HCT116 (cell line): ENCODE data around the gene STAM. TPM values are rescaled to one million over a fixed set of nuclear protein-coding genes. Genes with fewer than 3 reads are reported as not detected.
A peak's percentile ranks its signal among the peaks of the same experiment; 100 is the strongest.

Experiments used
- ATAC-seq: fragments of 200-7000 bp; cut with Tn5 transposase; 2 replicates; pipeline ENCODE4 v1.9.1; 2020; ENCODE audit warnings: mild to moderate bottlenecking, moderate library complexity
- BruUV-seq: library from RNA; stranded (reverse); fragments of 400-500 nt; replicated peaks from 2 replicates; lab custom pipeline; 2021; lab: Mats Ljungman, UMichigan
- CTCF ChIA-PET: fragments of 300-600 bp; sonication (Branson Sonifier 250); formaldehyde crosslinking; loops from one replicate; lab custom pipeline; 2021; ENCODE audit warnings: antibody characterized with exemption; lab: Charles Lee
- POLR2A ChIA-PET: fragments of 300-600, 350-600 bp; sonication (Branson Sonifier 250); formaldehyde crosslinking; loops from one replicate; lab custom pipeline; 2021; ENCODE audit warnings: antibody characterized with exemption; lab: Charles Lee
- RAD21 ChIA-PET, 2 experiments: fragments of 300-600 bp; sonication (Branson Sonifier 250); formaldehyde crosslinking; loops; one replicate each; lab custom pipeline; 2023; ENCODE audit warnings: low total read pairs in 2 of 2; ENCODE audit not compliant: uncharacterized antibody in 2 of 2, unreplicated experiment in 2 of 2, low non-redundant PET in 1 of 2; lab: Charles Lee
- DNase-seq: peaks from one replicate; pipeline ENCODE4 v3.0.0-alpha.2; 2010; ENCODE audit warnings: low read depth, low spot score
- H2AFZ ChIP-seq: fragments of 200-600 bp; shearing (Covaris generic), sonication (generic); 2 replicates; pipeline ENCODE4 v1.6.1; 2017; ENCODE audit warnings: low read depth, mixed run types, mixed read lengths, antibody characterized with exemption, low read length; ENCODE audit not compliant: poor library complexity, severe bottlenecking
- H3K27ac ChIP-seq: 2 replicates; pipeline ENCODE4 v1.5.1; 2012; ENCODE audit warnings: low read depth, low read length
- H3K27me3 ChIP-seq: fragments of 200-600 bp; sonication (generic); 2 replicates; pipeline ENCODE4 v1.6.1; 2016; ENCODE audit warnings: mixed run types, low read length, mixed read lengths; ENCODE audit not compliant: insufficient read depth
- H3K36me3 ChIP-seq, 2 experiments: fragments of 200-500 bp in 1 of 2; fragments of 200-600 bp in 1 of 2; sonication (Bioruptor generic) in 1 of 2; sonication (generic) in 1 of 2; 2 replicates each; pipeline versions ENCODE4 v1.5.1 to v1.6.1; 2014 to 2016; ENCODE audit warnings: low read length in 2 of 2, inconsistent platforms in 1 of 2, mixed read lengths in 1 of 2, mixed run types in 1 of 2; ENCODE audit not compliant: insufficient read depth in 2 of 2, control insufficient read depth in 1 of 2
- H3K4me1 ChIP-seq, 2 experiments: fragments of 200-600 bp in 1 of 2; sonication (generic) in 1 of 2; 2 replicates each; pipeline versions ENCODE4 v1.5.1 to v1.6.1; 2012 to 2017; ENCODE audit warnings: low read length in 2 of 2, inconsistent platforms in 1 of 2, mild to moderate bottlenecking in 1 of 2, mixed read lengths in 1 of 2, mixed run types in 1 of 2, moderate library complexity in 1 of 2; ENCODE audit not compliant: insufficient read depth in 2 of 2, control insufficient read depth in 1 of 2
- H3K4me2 ChIP-seq: fragments of 200-600 bp; sonication (generic); 2 replicates; pipeline ENCODE4 v1.6.1; 2017; ENCODE audit warnings: mixed run types, low read length, mixed read lengths
- H3K4me3 ChIP-seq, 2 experiments: fragments of 200-600 bp in 1 of 2; sonication (generic) in 1 of 2; replicated peaks in 1 of 2; 2 replicates each; pipeline ENCODE4 v1.5.1; 2011 to 2016; ENCODE audit warnings: low read length in 2 of 2, control low read depth in 1 of 2, low read depth in 1 of 2, mild to moderate bottlenecking in 1 of 2, mixed read lengths in 1 of 2, mixed run types in 1 of 2
- H3K79me2 ChIP-seq: fragments of 200-600 bp; sonication (generic); 2 replicates; pipeline ENCODE4 v1.6.1; 2017; ENCODE audit warnings: mild to moderate bottlenecking, mixed run types, low read length, moderate library complexity, mixed read lengths; ENCODE audit not compliant: insufficient read depth
- H3K9ac ChIP-seq: fragments of 200-600 bp; sonication (generic); 2 replicates; pipeline ENCODE4 v1.6.1; 2016; ENCODE audit warnings: low read length, mixed read lengths
- H3K9me2 ChIP-seq: fragments of 200-600 bp; sonication (generic), shearing (Covaris generic); 2 replicates; pipeline ENCODE4 v1.6.1; 2017; ENCODE audit warnings: mixed run types, mild to moderate bottlenecking, moderate library complexity; ENCODE audit not compliant: insufficient read depth
- H3K9me3 ChIP-seq, 2 experiments: fragments of 200-500 bp in 1 of 2; fragments of 200-600 bp in 1 of 2; sonication (Bioruptor generic) in 1 of 2; sonication (generic) in 1 of 2; 2 replicates each; pipeline ENCODE4 v1.6.1; 2014 to 2017; ENCODE audit warnings: low read length in 2 of 2, mixed read lengths in 2 of 2, inconsistent platforms in 1 of 2, low read depth in 1 of 2, mild to moderate bottlenecking in 1 of 2, mixed run types in 1 of 2, moderate library complexity in 1 of 2; ENCODE audit not compliant: control insufficient read depth in 1 of 2, insufficient read depth in 1 of 2
- H4K20me1 ChIP-seq: fragments of 200-600 bp; sonication (generic), shearing (Covaris generic); 2 replicates; pipeline ENCODE4 v1.6.1; 2017; ENCODE audit warnings: mixed run types, mild to moderate bottlenecking, moderate library complexity; ENCODE audit not compliant: insufficient read depth
- CEBPB ChIP-seq: IDR thresholded peaks from 2 replicates; pipeline ENCODE4 v1.6.1; 2012; ENCODE audit warnings: low read depth
- EGR1 ChIP-seq: IDR thresholded peaks from 2 replicates; pipeline ENCODE4 v1.6.1; 2012; ENCODE audit warnings: low read depth
- ELF1 ChIP-seq: IDR thresholded peaks from 2 replicates; pipeline ENCODE4 v1.6.1; 2012; ENCODE audit warnings: low read depth, borderline replicate concordance
- EZH2 ChIP-seq: fragments of 200-600 bp; sonication (generic); IDR thresholded peaks from 2 replicates; pipeline ENCODE4 v1.6.1; 2017; ENCODE audit warnings: antibody characterized with exemption, mixed run types
- EZH2phosphoT487 ChIP-seq: fragments of 200-600 bp; IDR thresholded peaks from 2 replicates; pipeline ENCODE4 v1.6.1; 2018; ENCODE audit warnings: antibody characterized with exemption, borderline replicate concordance
- RAD21 ChIP-seq: IDR thresholded peaks from 2 replicates; pipeline ENCODE4 v1.6.1; 2012; ENCODE audit warnings: low read depth, mild to moderate bottlenecking
- REST ChIP-seq: IDR thresholded peaks from 2 replicates; pipeline ENCODE4 v1.6.1; 2012; ENCODE audit warnings: low read depth
- SP1 ChIP-seq: IDR thresholded peaks from 2 replicates; pipeline ENCODE4 v1.6.1; 2012; ENCODE audit warnings: low read depth
- TCF7L2 ChIP-seq: IDR thresholded peaks from 2 replicates; pipeline ENCODE4 v1.7.0; 2011; ENCODE audit warnings: borderline replicate concordance, inconsistent platforms; ENCODE audit not compliant: insufficient read depth, insufficient read length; ENCODE audit errors: extremely low read depth
- intact Hi-C: fragments of 100-400 bp; cut with micrococcal nuclease; formaldehyde crosslinking; loops from 2 replicates; pipeline ENCODE4 v1.10.0; 2022
- total RNA-seq: library from RNA; stranded (reverse); gene quantifications from one replicate; pipeline ENCODE4 v1.2.1, GENCODE V29; 2021; ENCODE audit not compliant: unreplicated experiment
- TF ChIP-seq, protein P1 (sequence below), 3 experiments: fragments of 200-600 bp in 1 of 3; sonication (generic) in 1 of 3; IDR thresholded peaks in 2 of 3; conservative IDR thresholded peaks in 1 of 3; 2 replicates each; pipeline ENCODE4 v1.5.1; 2012 to 2017; ENCODE audit warnings: low read depth in 2 of 3, low read length in 2 of 3, antibody characterized with exemption in 1 of 3, borderline replicate concordance in 1 of 3, control low read depth in 1 of 3, mild to moderate bottlenecking in 1 of 3, mixed read lengths in 1 of 3, mixed run types in 1 of 3, moderate library complexity in 1 of 3; ENCODE audit not compliant: insufficient read depth in 1 of 3
- TF ChIP-seq, protein P2 (sequence below): IDR thresholded peaks from 2 replicates; pipeline ENCODE4 v1.6.1; 2012

Gene STAM
- total RNA-seq, 1 experiment from 2014 or later, result 23.0 TPM

DNA sequence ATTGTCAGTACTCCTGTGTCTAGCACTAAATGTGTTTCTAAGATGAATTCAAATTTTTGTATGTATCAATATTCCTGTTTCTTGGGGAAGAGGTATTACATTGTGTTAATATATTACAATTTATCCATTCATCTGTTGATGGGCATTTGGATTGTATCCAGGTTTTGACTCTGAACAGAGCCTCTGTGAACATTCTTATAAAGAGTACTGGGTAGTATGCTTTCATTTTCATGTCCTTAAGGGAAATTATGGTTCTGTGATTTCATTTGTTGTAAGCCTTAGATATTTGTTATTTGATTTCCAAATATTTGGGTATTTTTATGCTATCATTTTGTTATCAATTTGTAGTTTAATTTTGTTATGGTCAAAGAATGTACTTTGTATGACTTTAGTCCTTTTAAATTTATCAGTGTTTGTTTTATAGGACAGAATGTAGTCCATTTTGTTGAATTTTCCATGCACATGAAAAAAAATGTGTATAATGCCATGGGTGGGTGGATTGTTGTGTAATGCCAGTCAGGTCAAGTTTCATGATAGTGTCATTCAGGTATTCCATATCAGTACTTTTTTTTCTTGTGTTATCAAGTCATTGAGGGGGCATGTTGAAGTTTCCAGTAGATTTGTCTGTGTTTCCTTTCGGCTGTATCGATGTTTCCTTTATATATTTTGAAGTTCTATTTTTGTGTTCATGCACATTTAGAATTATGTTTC, 38.4 kb downstream of the STAM start:
- no TSS peak for BruUV-seq
- H3K9me2 ChIP-seq, result no peaks in the 10 kb centered on the region
- no peak overlapping the region for H3K27ac ChIP-seq
- POLR2A ChIA-PET, result no interaction called here
- no peaks in the 10 kb centered on the region for H3K36me3 ChIP-seq
- H4K20me1 ChIP-seq, result no peaks in the 10 kb centered on the region
- no peaks in the 10 kb centered on the region for H3K9me3 ChIP-seq
- TF ChIP-seq EZH2phosphoT487 (no peak), CEBPB (peak; percentile 28; the same call in 1 of the 2 replicates)
- CTCF ChIA-PET, result no interaction called here
- H3K4me3 ChIP-seq, result no peak overlapping the region
- no peak overlapping the region for H3K9ac ChIP-seq
- ATAC-seq, result no peak
- no peak overlapping the region for H2AFZ ChIP-seq
- RAD21 ChIA-PET, result no interaction called here
- H3K4me2 ChIP-seq, result no peak overlapping the region
- no peaks in the 10 kb centered on the region for H3K27me3 ChIP-seq
- no peak for DNase-seq
- intact Hi-C loops, result no loop called here
- peaks cover 3 to 5% of the 10 kb centered on the region in 2 experiments for H3K4me1 ChIP-seq
- H3K79me2 ChIP-seq, result peaks cover 96% of the 10 kb centered on the region

GRCh38 chr10:17683541-17683940, 39.6 kb downstream of the STAM start:
- DNase-seq (no peak), ATAC-seq (no peak)
- Histone ChIP-seq H3K9ac (no peak overlapping the region), H4K20me1 (no peaks in the 10 kb centered on the region), H3K4me2 (no peak overlapping the region), H3K9me2 (no peaks in the 10 kb centered on the region), H2AFZ (no peak overlapping the region), H3K27ac (no peak overlapping the region), H3K4me1 (peaks cover 3 to 5% of the 10 kb centered on the region in 2 experiments), H3K79me2 (peaks cover 86% of the 10 kb centered on the region), H3K4me3 (no peak overlapping the region), H3K9me3 (no peaks in the 10 kb centered on the region), H3K27me3 (no peaks in the 10 kb centered on the region), H3K36me3 (no peaks in the 10 kb centered on the region)
- ChIA-PET POLR2A (no interaction called here), RAD21 (no interaction called here), CTCF (no interaction called here)
- BruUV-seq, result no TSS peak
- intact Hi-C loops, result no loop called here
- no peak for TF ChIP-seq ELF1
- TF ChIP-seq TCF7L2, result no peak
- TF ChIP-seq EZH2, result no peak
- TF ChIP-seq, protein P1, sequence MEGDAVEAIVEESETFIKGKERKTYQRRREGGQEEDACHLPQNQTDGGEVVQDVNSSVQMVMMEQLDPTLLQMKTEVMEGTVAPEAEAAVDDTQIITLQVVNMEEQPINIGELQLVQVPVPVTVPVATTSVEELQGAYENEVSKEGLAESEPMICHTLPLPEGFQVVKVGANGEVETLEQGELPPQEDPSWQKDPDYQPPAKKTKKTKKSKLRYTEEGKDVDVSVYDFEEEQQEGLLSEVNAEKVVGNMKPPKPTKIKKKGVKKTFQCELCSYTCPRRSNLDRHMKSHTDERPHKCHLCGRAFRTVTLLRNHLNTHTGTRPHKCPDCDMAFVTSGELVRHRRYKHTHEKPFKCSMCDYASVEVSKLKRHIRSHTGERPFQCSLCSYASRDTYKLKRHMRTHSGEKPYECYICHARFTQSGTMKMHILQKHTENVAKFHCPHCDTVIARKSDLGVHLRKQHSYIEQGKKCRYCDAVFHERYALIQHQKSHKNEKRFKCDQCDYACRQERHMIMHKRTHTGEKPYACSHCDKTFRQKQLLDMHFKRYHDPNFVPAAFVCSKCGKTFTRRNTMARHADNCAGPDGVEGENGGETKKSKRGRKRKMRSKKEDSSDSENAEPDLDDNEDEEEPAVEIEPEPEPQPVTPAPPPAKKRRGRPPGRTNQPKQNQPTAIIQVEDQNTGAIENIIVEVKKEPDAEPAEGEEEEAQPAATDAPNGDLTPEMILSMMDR (IDR thresholded peaks at IDR 0.05 in 2 of 3, conservative IDR thresholded peaks at IDR 0.05 in 1 of 3; ENCODE audit: borderline replicate concordance in 1 of 3, insufficient read depth in 1 of 3, low read depth in 2 of 3, low read length in 2 of 3), result no peak
- no peak for TF ChIP-seq RAD21
- TF ChIP-seq EZH2phosphoT487, result no peak
- TF ChIP-seq REST, result no peak
- TF ChIP-seq, protein P2, sequence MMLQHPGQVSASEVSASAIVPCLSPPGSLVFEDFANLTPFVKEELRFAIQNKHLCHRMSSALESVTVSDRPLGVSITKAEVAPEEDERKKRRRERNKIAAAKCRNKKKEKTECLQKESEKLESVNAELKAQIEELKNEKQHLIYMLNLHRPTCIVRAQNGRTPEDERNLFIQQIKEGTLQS, result no peak
- no peak for TF ChIP-seq EGR1
- no peak for TF ChIP-seq SP1
